HL-60/S4 treated with phorbol 12-myristate 13-acetate at 8.2 ng/mL for 4 days and 3 days (cell line): ENCODE measurements around the gene RNF114.
"Not testable (repeated sequence)": the region's sequence is repeated elsewhere in the genome, so short reads cannot be mapped to it uniquely, and the experiment has no call there.

Source experiments
- in situ Hi-C: fragments of 300-500 bp; cut with MboI; formaldehyde crosslinking; loops from 2 replicates; pipeline ENCODE4 v1.15.0; 2022; ENCODE audit warnings: low sequenced_read_pairs

RNF114 gene

GRCh38 chr20:49919461-49919860 lies 16.7 kb upstream of the RNF114 start:
- in situ Hi-C loops, result no loop called here

GRCh38 chr20:49924247-49924646 lies 11.9 kb upstream of the RNF114 start:
- in situ Hi-C loops, result no loop called here

- in situ Hi-C loops, result no loop called here
These were observed 10.2 kb upstream of the RNF114 start for GRCh38 chr20:49925901-49926454.

- in situ Hi-C loops, result no loop called here
These were observed 7.6 kb upstream of the RNF114 start for GRCh38 chr20:49928411-49929141.

- in situ Hi-C loops, result no loop called here
These were observed 7.1 kb upstream of the RNF114 start for GRCh38 chr20:49929142-49929494.

- in situ Hi-C loops, result no loop called here
These were observed 448 bp upstream of the RNF114 start for GRCh38 chr20:49935746-49936152.

GRCh38 chr20:49937027-49937929 lies 1.1 kb downstream of the RNF114 start:
- in situ Hi-C loops, result no loop called here

GRCh38 chr20:49938173-49939163 lies 2.3 kb downstream of the RNF114 start:
- in situ Hi-C loops, result no loop called here

GRCh38 chr20:49941456-49941855 lies 5.3 kb downstream of the RNF114 start:
- in situ Hi-C loops, result no loop called here

GRCh38 chr20:49942303-49942702 lies 6.1 kb downstream of the RNF114 start:
- in situ Hi-C loops, result no loop called here

- in situ Hi-C loops, result no loop called here
These were observed 6.7 kb downstream of the RNF114 start for GRCh38 chr20:49942942-49943341.

GRCh38 chr20:49945306-49945700 lies 9.1 kb downstream of the RNF114 start:
- in situ Hi-C loops, result no loop called here

- in situ Hi-C loops, result no loop called here
These were observed 9.7 kb downstream of the RNF114 start for GRCh38 chr20:49945701-49946477.

GRCh38 chr20:49948178-49948577 lies 12.0 kb downstream of the RNF114 start:
- in situ Hi-C loops, result no loop called here

- in situ Hi-C loops, result no loop called here
These were observed 12.8 kb downstream of the RNF114 start for GRCh38 chr20:49948809-49949507.

- in situ Hi-C loops, result no loop called here
These were observed 15.0 kb downstream of the RNF114 start for GRCh38 chr20:49951151-49951550.

GRCh38 chr20:49955167-49955566 lies 19.0 kb downstream of the RNF114 start:
- in situ Hi-C loops, result no loop called here

- in situ Hi-C loops, result not testable (repeated sequence)
These were observed 19.7 kb downstream of the RNF114 start for GRCh38 chr20:49955830-49956396.

GRCh38 chr20:49956689-49957088 lies 20.5 kb downstream of the RNF114 start:
- in situ Hi-C loops, result no loop called here
